ENCODE results near the gene CNPY1.

Gene CNPY1

GRCh38 chr7:155524018-155524556 lies 22.3 kb downstream of the CNPY1 start:
- TF ChIP-seq REST (IDR thresholded peaks at IDR 0.05; ENCODE audit: insufficient replicate concordance, low read depth) (no peak), SPI1 (IDR thresholded peaks at IDR 0.05; ENCODE audit: borderline replicate concordance, low read depth) (no peak), GABPA (IDR thresholded peaks at IDR 0.05; ENCODE audit: low read depth) (no peak), POLR2AphosphoS5 (IDR thresholded peaks at IDR 0.05; ENCODE audit: low read depth) (no peak), CTCF (IDR thresholded peaks at IDR 0.05; ENCODE audit: insufficient read depth, low read length) (no peak)
- Histone ChIP-seq H3K27me3 (ENCODE audit: insufficient read depth, poor library complexity, severe bottlenecking) (peaks cover 16% of the 10 kb centered on the region), H3K4me3 (replicated peaks; ENCODE audit: insufficient read depth, low read length) (no peak overlapping the region), H3K27ac (replicated peaks) (no peak overlapping the region)
- DNase-seq (ENCODE audit: low read depth in 1 of 2, low spot score in 1 of 2), result no peak

- Histone ChIP-seq H3K4me3 (replicated peaks; ENCODE audit: insufficient read depth, low read length) (no peak overlapping the region), H3K27ac (replicated peaks) (no peak overlapping the region), H3K27me3 (ENCODE audit: insufficient read depth, poor library complexity, severe bottlenecking) (peaks cover 20% of the 10 kb centered on the region)
- TF ChIP-seq GABPA (IDR thresholded peaks at IDR 0.05; ENCODE audit: low read depth) (no peak), REST (IDR thresholded peaks at IDR 0.05; ENCODE audit: insufficient replicate concordance, low read depth) (no peak), CTCF (IDR thresholded peaks at IDR 0.05; ENCODE audit: insufficient read depth, low read length) (no peak), SPI1 (IDR thresholded peaks at IDR 0.05; ENCODE audit: borderline replicate concordance, low read depth) (no peak), POLR2AphosphoS5 (IDR thresholded peaks at IDR 0.05; ENCODE audit: low read depth) (no peak)
- no peak for DNase-seq (ENCODE audit: low read depth in 1 of 2, low spot score in 1 of 2)
These were observed 23.1 kb downstream of the CNPY1 start for GRCh38 chr7:155523168-155523675.

GRCh38 chr7:155521743-155522398 lies 24.5 kb downstream of the CNPY1 start:
- H3K27ac ChIP-seq (replicated peaks), result no peak overlapping the region
- TF ChIP-seq SPI1 (IDR thresholded peaks at IDR 0.05; ENCODE audit: borderline replicate concordance, low read depth) (no peak), REST (IDR thresholded peaks at IDR 0.05; ENCODE audit: insufficient replicate concordance, low read depth) (no peak), CTCF (IDR thresholded peaks at IDR 0.05; ENCODE audit: insufficient read depth, low read length) (no peak), POLR2AphosphoS5 (IDR thresholded peaks at IDR 0.05; ENCODE audit: low read depth) (no peak), GABPA (IDR thresholded peaks at IDR 0.05; ENCODE audit: low read depth) (no peak)
- H3K4me3 ChIP-seq (replicated peaks; ENCODE audit: insufficient read depth, low read length), result no peak overlapping the region
- peaks cover 20% of the 10 kb centered on the region for H3K27me3 ChIP-seq (ENCODE audit: insufficient read depth, poor library complexity, severe bottlenecking)
- DNase-seq (ENCODE audit: low read depth in 1 of 2, low spot score in 1 of 2), result no peak
